ENCODE results near the gene CASKIN1. TPM values are rescaled to one million over a fixed set of nuclear protein-coding genes. Genes with fewer than 3 reads are reported as not detected.
"Not testable (repeated sequence)": the region's sequence is repeated elsewhere in the genome, so short reads cannot be mapped to it uniquely, and the experiment has no call there.

CASKIN1 gene

GRCh38 chr16:2129251-2129650 lies 67.2 kb downstream of the CASKIN1 start:
- not testable (repeated sequence) for H3K36me3 ChIP-seq (ENCODE audit: insufficient read depth, low read length); H3K27me3 ChIP-seq (ENCODE audit: control insufficient read depth, insufficient read depth, low read length); H3K9ac ChIP-seq (ENCODE audit: low read depth, low read length); H3K4me3 ChIP-seq (ENCODE audit: low read length); H3K9me3 ChIP-seq (replicated peaks; ENCODE audit: low read length); H3K4me2 ChIP-seq (ENCODE audit: low read length)
- H3K4me1 ChIP-seq (ENCODE audit: control insufficient read depth, insufficient read depth, low read length) = peaks cover 44% of the 10 kb centered on the region

GRCh38 chr16:2127630-2128280 lies 68.7 kb downstream of the CASKIN1 start:
- H3K27me3 ChIP-seq (ENCODE audit: control insufficient read depth, insufficient read depth, low read length); H3K9me3 ChIP-seq (replicated peaks; ENCODE audit: low read length); H3K36me3 ChIP-seq (ENCODE audit: insufficient read depth, low read length); H3K4me3 ChIP-seq (ENCODE audit: low read length): not testable (repeated sequence)
- Histone ChIP-seq H3K9ac (ENCODE audit: low read depth, low read length) (peak overlapping the region; percentile 80), H3K4me2 (ENCODE audit: low read length) (peak overlapping the region; percentile 63), H3K4me1 (ENCODE audit: control insufficient read depth, insufficient read depth, low read length) (peaks cover 55% of the 10 kb centered on the region)

Small RNA genes lying within 50 kb of the gene (small RNA-seq; reads per million reads assigned to genes)
- gene MIR3180-5 (not detected), gene MIR4516 (not detected), gene RF00019 (not detected), gene SNORD60 (not detected)
